HepG2 (cell line): ENCODE results near the gene ARHGAP9. TPM values are rescaled to one million over a fixed set of nuclear protein-coding genes. Genes with fewer than 3 reads are reported as not detected.

ENCODE experiments used
- ATAC-seq: fragments of 200-7000 bp; cut with Tn5 transposase; 3 replicates; pipeline ENCODE4 v1.9.1; 2020; ENCODE audit warnings: mild to moderate bottlenecking, moderate library complexity
- BruUV-seq: library from RNA; stranded (reverse); fragments of 400-500 nt; replicated peaks from 2 replicates; lab custom pipeline; 2021; lab: Mats Ljungman, UMichigan
- CTCF ChIA-PET: fragments of 300-600 bp; formaldehyde crosslinking; extraction: SDS; loops from one replicate; lab custom pipeline; 2021; ENCODE audit warnings: low total read pairs, inconsistent platforms, low intra/inter-chr PET ratio; lab: Yijun Ruan, JAX
- POLR2A ChIA-PET: fragments of 350-600 bp; sonication (Branson Sonifier 250); formaldehyde crosslinking; loops from one replicate; lab custom pipeline; 2020; ENCODE audit warnings: antibody characterized with exemption, inconsistent platforms; lab: Yijun Ruan, JAX
- DNase-seq: peaks from one replicate; pipeline ENCODE4 v3.0.0-alpha.2; 2015; ENCODE audit warnings: low spot score
- FAIRE-seq: peaks from 3 replicates; lab custom pipeline; 2011; peaks lifted over from hg19 to GRCh38; lab: Jason Lieb, UNC
- H2AFZ ChIP-seq: one replicate; pipeline ENCODE4 v1.6.1; 2011; ENCODE audit warnings: low read length, inconsistent platforms
- H3K27ac ChIP-seq: fragments of 300-600 bp; 3 replicates; pipeline ENCODE4 v1.8.0; 2011; ENCODE audit warnings: mixed run types, mild to moderate bottlenecking, mixed read lengths, low read length, inconsistent platforms; ENCODE audit not compliant: insufficient read depth; ENCODE audit errors: extremely low read length
- H3K27me3 ChIP-seq, 2 experiments: fragments of 200-600 bp in 1 of 2; 2 replicates in 1 of 2; 3 replicates in 1 of 2; pipeline versions ENCODE4 v1.6.0 to v1.8.0; 2011; ENCODE audit warnings: low read length in 2 of 2, mild to moderate bottlenecking in 2 of 2, moderate library complexity in 2 of 2, inconsistent platforms in 1 of 2; ENCODE audit not compliant: insufficient read depth in 2 of 2, control insufficient read depth in 1 of 2
- H3K36me3 ChIP-seq, 2 experiments: fragments of 200-600 bp in 1 of 2; replicated peaks in 1 of 2; 2 replicates in 1 of 2; 3 replicates in 1 of 2; pipeline versions ENCODE4 v1.5.1 to v1.8.0; 2011; ENCODE audit warnings: low read length in 2 of 2, inconsistent platforms in 1 of 2; ENCODE audit not compliant: insufficient read depth in 2 of 2, control insufficient read depth in 1 of 2
- H3K4me1 ChIP-seq: 2 replicates; pipeline ENCODE4 v1.5.1; 2012; ENCODE audit warnings: low read length, inconsistent platforms; ENCODE audit not compliant: insufficient read depth
- H3K4me2 ChIP-seq: 2 replicates; pipeline ENCODE4 v1.6.0; 2011; ENCODE audit warnings: low read depth, low read length, inconsistent platforms
- H3K4me3 ChIP-seq, 3 experiments: fragments of 200-600 bp in 1 of 3; sonication (generic), shearing (Covaris generic) in 1 of 3; replicated peaks in 1 of 3; 2 replicates each; pipeline ENCODE4 v1.5.1; 2011 to 2016; ENCODE audit warnings: low read length in 3 of 3, inconsistent platforms in 2 of 3, low read depth in 2 of 3, mild to moderate bottlenecking in 2 of 3, control low read depth in 1 of 3, mixed read lengths in 1 of 3; ENCODE audit not compliant: insufficient read depth in 1 of 3
- H3K79me2 ChIP-seq: one replicate; pipeline ENCODE4 v1.6.1; 2011; ENCODE audit warnings: low read length, inconsistent platforms; ENCODE audit not compliant: insufficient read depth
- H3K9ac ChIP-seq: 2 replicates; pipeline ENCODE4 v1.6.0; 2011; ENCODE audit warnings: mild to moderate bottlenecking, low read depth, low read length, inconsistent platforms; ENCODE audit not compliant: insufficient read depth
- H3K9me3 ChIP-seq: 2 replicates; pipeline ENCODE4 v1.5.1; 2012; ENCODE audit warnings: mild to moderate bottlenecking, low read length
- H4K20me1 ChIP-seq: 2 replicates; pipeline ENCODE4 v1.6.0; 2011; ENCODE audit warnings: inconsistent platforms, mild to moderate bottlenecking, low read length, moderate library complexity; ENCODE audit not compliant: insufficient read depth
- CREB1 ChIP-seq, 2 experiments: fragments of 450-650 bp in 1 of 2; IDR thresholded peaks; 2 replicates each; pipeline ENCODE4 v1.6.1; 2016 to 2017; ENCODE audit warnings: control low read depth in 1 of 2, mild to moderate bottlenecking in 1 of 2, missing compliant biosample characterization in 1 of 2, missing genetic modification characterization in 1 of 2
- FOSL2 ChIP-seq: sonication (generic); formaldehyde crosslinking; IDR thresholded peaks from 2 replicates; pipeline ENCODE4 v1.4.0; 2020; ENCODE audit warnings: missing genetic modification reagents
- PATZ1 ChIP-seq: sonication (generic); formaldehyde crosslinking; IDR thresholded peaks from 2 replicates; pipeline ENCODE4 v1.4.0; 2020; ENCODE audit warnings: missing genetic modification reagents
- SP140L ChIP-seq: sonication (generic); formaldehyde crosslinking; IDR thresholded peaks from 2 replicates; pipeline ENCODE4 v1.4.0; 2020; ENCODE audit warnings: missing genetic modification reagents, borderline replicate concordance
- XRCC5 ChIP-seq: fragments of 200-400 bp; formaldehyde crosslinking; optimal IDR thresholded peaks from 2 replicates; pipeline ENCODE3; 2017; ENCODE audit warnings: mild to moderate bottlenecking, low read length
- ZBTB21 ChIP-seq: sonication (generic); formaldehyde crosslinking; IDR thresholded peaks from 2 replicates; pipeline ENCODE4 v1.4.0; 2020; ENCODE audit warnings: missing genetic modification reagents
- ZKSCAN5 ChIP-seq: sonication (generic); formaldehyde crosslinking; IDR thresholded peaks from 2 replicates; pipeline ENCODE4 v1.5.1; 2020; ENCODE audit warnings: mild to moderate bottlenecking, missing genetic modification reagents
- ZNF33B ChIP-seq: sonication (generic); formaldehyde crosslinking; IDR thresholded peaks from 2 replicates; pipeline ENCODE4 v1.5.1; 2020; ENCODE audit warnings: mild to moderate bottlenecking, missing genetic modification reagents
- whole genome bisulfite sequencing: methylation state at CpG from one replicate; pipeline ENCODE4 v1.1.6; 2017; ENCODE audit warnings: low lambda C conversion rate; 5-methylcytosine and 5-hydroxymethylcytosine counted together
- in situ Hi-C: cut with HindIII; loops from 2 replicates; pipeline ENCODE4 v1.10.0; 2017; ENCODE audit warnings: low pct_unique_long_range_greater_than_20kb; ENCODE audit not compliant: extremely low pct_ligation_motif_present
- intact Hi-C: fragments of 100-400 bp; cut with micrococcal nuclease; formaldehyde crosslinking; loops from one replicate; pipeline ENCODE4 v1.10.0; 2022; ENCODE audit not compliant: unreplicated experiment
- polyA plus RNA-seq, 8 experiments: library from polyadenylated mRNA; depleted of rRNA in 3 of 8; stranded (reverse) in 7 of 8; unstranded in 1 of 8; fragments of >200 nt; fragmentation: Illumina TruSeq in 4 of 8; extraction: Trizol in 4 of 8; gene quantifications; 2 replicates each; pipeline versions ENCODE4 v1.2.1 to v1.2.3, GENCODE V29; 2011 to 2016; ENCODE audit warnings: low read depth in 4 of 8, missing spikeins in 1 of 8, mixed read lengths in 1 of 8; ENCODE audit not compliant: insufficient read depth in 1 of 8
- total RNA-seq, 5 experiments: library from RNA; depleted of rRNA; stranded (reverse); fragments of >200 nt; fragmentation: Illumina TruSeq; extraction: Trizol; gene quantifications; 2 replicates each; pipeline ENCODE4 v1.2.3, GENCODE V29; 2016; ENCODE audit warnings: low read depth in 1 of 5
- TF ChIP-seq, protein P1 (sequence below): sonication (generic); formaldehyde crosslinking; IDR thresholded peaks from 2 replicates; pipeline ENCODE4 v1.4.0; 2020; ENCODE audit warnings: missing genetic modification reagents, borderline replicate concordance
- TF ChIP-seq, protein P2 (sequence below): sonication (generic); formaldehyde crosslinking; IDR thresholded peaks from 2 replicates; pipeline ENCODE4 v1.4.0; 2020; ENCODE audit warnings: missing genetic modification reagents, borderline replicate concordance

The ARHGAP9 gene
- total and polyA plus RNA-seq, 2 of the 13 experiments (the other 11 are each of a cell fraction or from before 2014, with no cell fraction given): 0.18 to 1.2 TPM

- H3K27ac ChIP-seq: no peak overlapping the region
- intact Hi-C loops: no loop called here
- in situ Hi-C loops: no loop called here
- peaks cover 8 to 69% of the 10 kb centered on the region in 2 experiments for H3K27me3 ChIP-seq
- no peak overlapping the region for H3K9ac ChIP-seq
- WGBS: 13% methylated on average over 12 of the region's 12 CpGs
- FAIRE-seq (no peak), ATAC-seq (peak; percentile 43), DNase-seq (no peak)
- no peaks in the 10 kb centered on the region for H3K36me3 ChIP-seq
- H2AFZ ChIP-seq: no peak overlapping the region
- 0 out of 2 replicates have a peak, but pooled peaks have one; percentile 42 for TF ChIP-seq PATZ1 (CRISPR knock-in tag)
- peak; percentile 69 for TF ChIP-seq FOSL2 (CRISPR knock-in tag)
- no peak for TF ChIP-seq SP140L (CRISPR knock-in tag)
- TF ChIP-seq, protein P1, sequence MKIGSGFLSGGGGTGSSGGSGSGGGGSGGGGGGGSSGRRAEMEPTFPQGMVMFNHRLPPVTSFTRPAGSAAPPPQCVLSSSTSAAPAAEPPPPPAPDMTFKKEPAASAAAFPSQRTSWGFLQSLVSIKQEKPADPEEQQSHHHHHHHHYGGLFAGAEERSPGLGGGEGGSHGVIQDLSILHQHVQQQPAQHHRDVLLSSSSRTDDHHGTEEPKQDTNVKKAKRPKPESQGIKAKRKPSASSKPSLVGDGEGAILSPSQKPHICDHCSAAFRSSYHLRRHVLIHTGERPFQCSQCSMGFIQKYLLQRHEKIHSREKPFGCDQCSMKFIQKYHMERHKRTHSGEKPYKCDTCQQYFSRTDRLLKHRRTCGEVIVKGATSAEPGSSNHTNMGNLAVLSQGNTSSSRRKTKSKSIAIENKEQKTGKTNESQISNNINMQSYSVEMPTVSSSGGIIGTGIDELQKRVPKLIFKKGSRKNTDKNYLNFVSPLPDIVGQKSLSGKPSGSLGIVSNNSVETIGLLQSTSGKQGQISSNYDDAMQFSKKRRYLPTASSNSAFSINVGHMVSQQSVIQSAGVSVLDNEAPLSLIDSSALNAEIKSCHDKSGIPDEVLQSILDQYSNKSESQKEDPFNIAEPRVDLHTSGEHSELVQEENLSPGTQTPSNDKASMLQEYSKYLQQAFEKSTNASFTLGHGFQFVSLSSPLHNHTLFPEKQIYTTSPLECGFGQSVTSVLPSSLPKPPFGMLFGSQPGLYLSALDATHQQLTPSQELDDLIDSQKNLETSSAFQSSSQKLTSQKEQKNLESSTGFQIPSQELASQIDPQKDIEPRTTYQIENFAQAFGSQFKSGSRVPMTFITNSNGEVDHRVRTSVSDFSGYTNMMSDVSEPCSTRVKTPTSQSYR (CRISPR knock-in tag): 0 out of 2 replicates have a peak, but pooled peaks have one; percentile 18
- peak; percentile 30; the same call in 1 of the 2 replicates for TF ChIP-seq CREB1 (IDR thresholded peaks at IDR 0.05)
- TF ChIP-seq CREB1 (CRISPR knock-in tag; IDR thresholded peaks at IDR 0.05): no peak
- peak; percentile 56 for TF ChIP-seq XRCC5
- TF ChIP-seq, protein P2, sequence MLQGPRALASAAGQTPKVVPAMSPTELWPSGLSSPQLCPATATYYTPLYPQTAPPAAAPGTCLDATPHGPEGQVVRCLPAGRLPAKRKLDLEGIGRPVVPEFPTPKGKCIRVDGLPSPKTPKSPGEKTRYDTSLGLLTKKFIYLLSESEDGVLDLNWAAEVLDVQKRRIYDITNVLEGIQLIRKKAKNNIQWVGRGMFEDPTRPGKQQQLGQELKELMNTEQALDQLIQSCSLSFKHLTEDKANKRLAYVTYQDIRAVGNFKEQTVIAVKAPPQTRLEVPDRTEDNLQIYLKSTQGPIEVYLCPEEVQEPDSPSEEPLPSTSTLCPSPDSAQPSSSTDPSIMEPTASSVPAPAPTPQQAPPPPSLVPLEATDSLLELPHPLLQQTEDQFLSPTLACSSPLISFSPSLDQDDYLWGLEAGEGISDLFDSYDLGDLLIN (CRISPR knock-in tag): no peak
- TF ChIP-seq ZNF33B: no peak
- peak; percentile 68; the same call in 1 of the 2 replicates for TF ChIP-seq ZKSCAN5
- no peak for TF ChIP-seq ZBTB21 (CRISPR knock-in tag)
- POLR2A ChIA-PET: interaction anchor here (1.1 kb wide), 1 partner anchor 43 kb away, joined by 4 read pairs; the partner anchor contains the start of gene DDIT3
- no peaks in the 10 kb centered on the region for H3K9me3 ChIP-seq
- no peaks in the 10 kb centered on the region for H4K20me1 ChIP-seq
- H3K4me1 ChIP-seq: peaks cover 35% of the 10 kb centered on the region
- no TSS peak for BruUV-seq
- peak overlapping the region; percentile 73 for H3K4me2 ChIP-seq
- H3K4me3 ChIP-seq: peak overlapping the region in 2 of 3 experiments; percentile 24 to 51; a peak in 3 of 6 replicates
- no peaks in the 10 kb centered on the region for H3K79me2 ChIP-seq
- CTCF ChIA-PET: no interaction called here
These were observed 1.7 kb downstream of the ARHGAP9 start for GRCh38 chr12:57477710-57478681.
